Thyroid gland (tissue), 4 donors: ENCODE measurements around the gene FBXL17. TPM values are rescaled to one million over a fixed set of nuclear protein-coding genes. Genes with fewer than 3 reads are reported as not detected.

Experiments
- DNase-seq, 2 donors: peaks; one replicate each; pipeline ENCODE4 v3.0.0-alpha.2; 2019
- H3K27ac ChIP-seq, 3 donors: fragments of 200-600 bp; sonication (generic); 1 replicate in 2 of 3; 2 replicates in 1 of 3; pipeline ENCODE4 v1.5.1; 2016 to 2019; ENCODE audit warnings: mild to moderate bottlenecking in 1 of 3, moderate library complexity in 1 of 3
- H3K27me3 ChIP-seq: fragments of 200-600 bp; sonication (generic); one replicate; pipeline ENCODE4 v1.5.1; 2019
- H3K36me3 ChIP-seq, 2 donors: fragments of 200-600 bp; sonication (generic); one replicate each; pipeline ENCODE4 v1.5.1; 2016 to 2019
- H3K4me1 ChIP-seq, 2 donors: fragments of 200-600 bp; sonication (generic); one replicate each; pipeline ENCODE4 v1.5.1; 2017 to 2019
- H3K4me3 ChIP-seq, 3 donors: fragments of 200-600 bp; sonication (generic); replicated peaks in 1 of 3; 1 replicate in 2 of 3; 2 replicates in 1 of 3; pipeline ENCODE4 v1.5.1; 2016; ENCODE audit warnings: mild to moderate bottlenecking in 1 of 3
- H3K9me3 ChIP-seq: fragments of 200-600 bp; sonication (generic); one replicate; pipeline ENCODE4 v1.5.1; 2017
- POLR2A ChIP-seq, 2 donors: fragments of 450-650 bp; IDR thresholded peaks; one replicate each; pipeline ENCODE4 v1.6.1; 2017; ENCODE audit warnings: antibody characterized with exemption in 2 of 2, mild to moderate bottlenecking in 2 of 2, moderate library complexity in 1 of 2
- WGBS, 2 donors: methylation state at CpG; one replicate each; pipeline ENCODE4 v1.1.5; 2017; 5-methylcytosine and 5-hydroxymethylcytosine counted together
- intact Hi-C: fragments of 100-400 bp; cut with DNase I; formaldehyde crosslinking; loops from one replicate; pipeline ENCODE4 v1.15.1; 2023
- total RNA-seq, 4 donors: library from RNA; depleted of rRNA; stranded (reverse); fragments of >200 nt; gene quantifications; one replicate each; pipeline ENCODE4 v1.2.3, GENCODE V29; 2016
- TF ChIP-seq, protein P1 (sequence below), 6 experiments: fragments of 200-600 bp in 3 of 6; fragments of 450-650 bp in 3 of 6; sonication (generic) in 3 of 6; IDR thresholded peaks; one replicate each; pipeline ENCODE4 v1.5.1; 2016 to 2019; ENCODE audit warnings: antibody characterized with exemption in 6 of 6, mild to moderate bottlenecking in 2 of 6, inconsistent platforms in 1 of 6, moderate library complexity in 1 of 6

Gene FBXL17
- total RNA-seq, 4 donors from 2014 or later: 37.6 to 77.7 (median 55.6) TPM

DNA sequence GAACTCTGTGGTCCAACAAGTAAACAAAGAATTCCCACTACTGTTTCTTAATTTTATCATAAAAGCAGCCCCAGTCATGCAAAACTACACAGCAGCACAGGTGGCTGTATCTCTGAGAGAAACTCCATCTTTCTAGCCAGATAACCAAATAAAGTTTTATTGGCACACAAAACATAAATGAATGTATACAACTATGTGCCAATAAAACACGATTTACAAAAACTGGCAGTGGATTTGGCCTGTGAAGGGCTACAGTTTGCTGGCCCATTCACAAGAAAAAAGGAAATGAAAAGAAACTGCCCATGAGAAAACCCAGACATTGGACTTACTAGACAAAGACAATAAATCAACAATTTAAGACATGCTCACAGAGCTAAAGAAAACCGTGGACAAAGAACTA lies 10.6 kb downstream of the FBXL17 start:
- intact Hi-C loops: no loop called here
- DNase-seq: no peak
- 90% methylated on average over 2 of the region's 2 CpGs for WGBS, 2 donors
- TF ChIP-seq, protein P1, sequence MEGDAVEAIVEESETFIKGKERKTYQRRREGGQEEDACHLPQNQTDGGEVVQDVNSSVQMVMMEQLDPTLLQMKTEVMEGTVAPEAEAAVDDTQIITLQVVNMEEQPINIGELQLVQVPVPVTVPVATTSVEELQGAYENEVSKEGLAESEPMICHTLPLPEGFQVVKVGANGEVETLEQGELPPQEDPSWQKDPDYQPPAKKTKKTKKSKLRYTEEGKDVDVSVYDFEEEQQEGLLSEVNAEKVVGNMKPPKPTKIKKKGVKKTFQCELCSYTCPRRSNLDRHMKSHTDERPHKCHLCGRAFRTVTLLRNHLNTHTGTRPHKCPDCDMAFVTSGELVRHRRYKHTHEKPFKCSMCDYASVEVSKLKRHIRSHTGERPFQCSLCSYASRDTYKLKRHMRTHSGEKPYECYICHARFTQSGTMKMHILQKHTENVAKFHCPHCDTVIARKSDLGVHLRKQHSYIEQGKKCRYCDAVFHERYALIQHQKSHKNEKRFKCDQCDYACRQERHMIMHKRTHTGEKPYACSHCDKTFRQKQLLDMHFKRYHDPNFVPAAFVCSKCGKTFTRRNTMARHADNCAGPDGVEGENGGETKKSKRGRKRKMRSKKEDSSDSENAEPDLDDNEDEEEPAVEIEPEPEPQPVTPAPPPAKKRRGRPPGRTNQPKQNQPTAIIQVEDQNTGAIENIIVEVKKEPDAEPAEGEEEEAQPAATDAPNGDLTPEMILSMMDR (IDR thresholded peaks at IDR 0.05): no peak
- TF ChIP-seq POLR2A (IDR thresholded peaks at IDR 0.05): no peak
- Histone ChIP-seq H3K9me3 (no peaks in the 10 kb centered on the region), H3K36me3 (no peaks in the 10 kb centered on the region), H3K27ac (no peak overlapping the region), H3K4me3 (no peak overlapping the region), H3K27me3 (no peaks in the 10 kb centered on the region), H3K4me1 (peaks cover 3 to 18% of the 10 kb centered on the region in 2 donors)

DNA sequence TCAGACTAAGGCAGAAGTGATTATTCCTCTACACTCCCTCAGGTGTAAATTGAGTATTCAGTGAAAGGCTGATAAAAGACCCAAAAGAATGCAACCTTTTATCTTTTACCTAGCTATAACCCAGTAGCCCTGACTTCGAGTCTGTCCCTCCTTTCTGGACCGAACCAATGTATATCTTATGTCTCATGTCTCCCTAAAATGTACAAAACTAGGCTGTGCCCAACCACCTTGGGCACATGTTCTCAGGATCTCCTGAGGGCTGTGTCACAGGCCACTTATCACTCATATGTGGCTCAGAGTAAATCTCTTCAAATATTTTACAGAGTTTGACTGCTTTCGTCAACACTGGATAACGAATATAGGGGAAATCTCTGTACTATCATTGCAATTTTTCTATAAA lies 12.7 kb downstream of the FBXL17 start:
- Histone ChIP-seq H3K27me3 (no peaks in the 10 kb centered on the region), H3K4me3 (no peak overlapping the region), H3K27ac (peak overlapping the region in 2 of 3 donors; percentile 27 to 80), H3K36me3 (peaks cover 0 to 2% of the 10 kb centered on the region in 2 donors), H3K4me1 (peaks cover 3 to 28% of the 10 kb centered on the region in 2 donors), H3K9me3 (no peaks in the 10 kb centered on the region)
- WGBS, 2 donors: 89 to 92% methylated on average over 4 of the region's 4 CpGs
- intact Hi-C loops: no loop called here
- peak; percentile 26 to 40 for DNase-seq
- no peak for TF ChIP-seq POLR2A (IDR thresholded peaks at IDR 0.05)
- TF ChIP-seq, protein P1 (IDR thresholded peaks at IDR 0.05): no peak

DNA sequence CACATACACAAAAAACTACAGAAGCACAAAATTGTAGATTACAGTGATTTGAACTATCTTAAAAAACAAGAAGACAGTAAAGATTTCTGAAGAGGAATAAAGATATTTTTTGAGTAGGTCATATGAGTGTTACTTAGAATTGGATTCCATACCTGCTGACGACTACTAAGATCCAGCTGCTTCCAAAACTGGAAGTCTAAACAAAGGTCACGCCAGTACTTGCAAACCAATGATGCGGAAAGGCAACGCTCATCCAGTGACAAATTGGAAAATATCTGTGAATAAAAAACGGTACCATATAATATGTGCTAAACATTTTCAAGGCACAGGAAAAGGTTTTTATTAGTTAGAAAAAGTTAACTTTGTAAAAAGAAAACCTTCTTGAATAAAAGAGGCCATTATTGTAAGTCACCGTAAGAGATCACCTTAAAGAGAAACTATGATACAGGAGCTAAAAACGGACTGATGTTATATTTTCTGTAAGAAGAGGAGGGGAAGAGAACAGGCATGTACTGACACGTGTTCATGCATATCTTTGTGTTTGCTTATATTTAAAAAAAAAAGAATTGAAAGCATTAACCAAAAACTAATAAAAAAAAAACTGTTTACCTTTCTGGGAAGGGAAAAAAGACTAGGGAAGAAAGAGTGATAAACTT lies 14.1 kb downstream of the FBXL17 start:
- no peaks in the 10 kb centered on the region for H3K27me3 ChIP-seq
- peaks cover 3 to 28% of the 10 kb centered on the region in 2 donors for H3K4me1 ChIP-seq
- intact Hi-C loops: no loop called here
- no peak overlapping the region for H3K4me3 ChIP-seq
- DNase-seq: peak; percentile 45 to 50
- WGBS, 2 donors: 39 to 45% methylated on average over 8 of the region's 8 CpGs
- peaks cover 0 to 2% of the 10 kb centered on the region in 2 donors for H3K36me3 ChIP-seq
- H3K9me3 ChIP-seq: no peaks in the 10 kb centered on the region
- peak overlapping the region; percentile 67 to 80 (median 78) for H3K27ac ChIP-seq
- TF ChIP-seq POLR2A (IDR thresholded peaks at IDR 0.05): no peak
- TF ChIP-seq, protein P1 (IDR thresholded peaks at IDR 0.05): no peak

DNA sequence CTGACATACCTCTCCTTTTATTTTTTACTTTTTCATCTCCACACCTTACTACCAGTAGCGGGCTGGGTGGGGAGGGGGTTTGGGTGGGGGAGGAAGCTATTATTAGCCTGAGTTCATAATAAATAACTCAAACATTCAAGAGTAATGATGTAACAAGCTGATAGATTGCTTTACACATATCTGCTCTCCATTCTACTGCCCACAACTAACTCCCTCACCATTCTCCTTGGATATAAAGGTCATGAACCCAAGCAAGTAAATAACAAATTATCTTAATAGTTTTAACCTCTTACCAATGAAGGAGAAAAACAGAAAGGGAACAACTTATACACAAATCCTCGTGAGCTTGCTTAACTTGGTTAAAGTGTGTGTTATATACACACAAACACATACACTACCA lies 15.4 kb downstream of the FBXL17 start:
- intact Hi-C loops: no loop called here
- peaks cover 0 to 2% of the 10 kb centered on the region in 2 donors for H3K36me3 ChIP-seq
- H3K4me1 ChIP-seq: peaks cover 10 to 28% of the 10 kb centered on the region in 2 donors
- no peaks in the 10 kb centered on the region for H3K9me3 ChIP-seq
- no peaks in the 10 kb centered on the region for H3K27me3 ChIP-seq
- WGBS, 2 donors: 74 to 75% methylated on average over 2 of the region's 2 CpGs
- no peak overlapping the region for H3K4me3 ChIP-seq
- DNase-seq: no peak
- H3K27ac ChIP-seq: peak overlapping the region; percentile 67 to 80 (median 78)
- TF ChIP-seq POLR2A (IDR thresholded peaks at IDR 0.05): no peak
- TF ChIP-seq, protein P1 (IDR thresholded peaks at IDR 0.05): no peak

DNA sequence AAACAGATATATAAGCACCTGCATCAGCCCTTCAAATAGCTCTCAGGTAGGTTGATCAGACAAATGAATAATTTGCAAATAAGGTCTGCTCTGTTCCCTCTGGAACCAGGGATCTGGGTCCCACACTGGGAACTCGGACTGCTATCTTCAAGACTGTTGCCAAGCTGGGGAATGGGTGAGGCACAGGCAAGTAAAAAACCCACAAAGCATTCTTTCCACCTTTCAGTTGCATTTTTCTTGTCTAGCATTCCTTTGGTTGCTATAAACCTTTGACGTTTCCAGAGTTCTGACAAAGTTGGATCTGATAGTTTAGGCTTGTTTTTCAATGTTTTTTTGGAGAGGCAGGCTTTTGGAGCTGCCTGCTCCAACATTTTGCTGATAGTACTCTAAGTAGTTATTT lies 20.1 kb downstream of the FBXL17 start:
- 88 to 89% methylated on average over 2 of the region's 2 CpGs for WGBS, 2 donors
- Histone ChIP-seq H3K27me3 (no peaks in the 10 kb centered on the region), H3K4me1 (peaks cover 9 to 15% of the 10 kb centered on the region in 2 donors), H3K9me3 (no peaks in the 10 kb centered on the region), H3K36me3 (peaks cover 0 to 2% of the 10 kb centered on the region in 2 donors), H3K4me3 (no peak overlapping the region), H3K27ac (no peak overlapping the region)
- intact Hi-C loops: no loop called here
- TF ChIP-seq POLR2A (IDR thresholded peaks at IDR 0.05): no peak
- TF ChIP-seq, protein P1 (IDR thresholded peaks at IDR 0.05): no peak
- no peak for DNase-seq
